GM12875 (cell line): Measurements from ENCODE around the gene ITGA2.

Experiments
- H3K4me3 ChIP-seq: one replicate; pipeline ENCODE4 v1.5.1; 2011; ENCODE audit warnings: low read depth, low read length, control low read depth
- CTCF ChIP-seq: IDR thresholded peaks from 2 replicates; pipeline ENCODE4 v1.5.1; 2011; ENCODE audit warnings: low read depth, mild to moderate bottlenecking, control low read depth, inconsistent platforms, low read length, moderate library complexity, borderline replicate concordance; ENCODE audit not compliant: insufficient read depth

Gene ITGA2

DNA sequence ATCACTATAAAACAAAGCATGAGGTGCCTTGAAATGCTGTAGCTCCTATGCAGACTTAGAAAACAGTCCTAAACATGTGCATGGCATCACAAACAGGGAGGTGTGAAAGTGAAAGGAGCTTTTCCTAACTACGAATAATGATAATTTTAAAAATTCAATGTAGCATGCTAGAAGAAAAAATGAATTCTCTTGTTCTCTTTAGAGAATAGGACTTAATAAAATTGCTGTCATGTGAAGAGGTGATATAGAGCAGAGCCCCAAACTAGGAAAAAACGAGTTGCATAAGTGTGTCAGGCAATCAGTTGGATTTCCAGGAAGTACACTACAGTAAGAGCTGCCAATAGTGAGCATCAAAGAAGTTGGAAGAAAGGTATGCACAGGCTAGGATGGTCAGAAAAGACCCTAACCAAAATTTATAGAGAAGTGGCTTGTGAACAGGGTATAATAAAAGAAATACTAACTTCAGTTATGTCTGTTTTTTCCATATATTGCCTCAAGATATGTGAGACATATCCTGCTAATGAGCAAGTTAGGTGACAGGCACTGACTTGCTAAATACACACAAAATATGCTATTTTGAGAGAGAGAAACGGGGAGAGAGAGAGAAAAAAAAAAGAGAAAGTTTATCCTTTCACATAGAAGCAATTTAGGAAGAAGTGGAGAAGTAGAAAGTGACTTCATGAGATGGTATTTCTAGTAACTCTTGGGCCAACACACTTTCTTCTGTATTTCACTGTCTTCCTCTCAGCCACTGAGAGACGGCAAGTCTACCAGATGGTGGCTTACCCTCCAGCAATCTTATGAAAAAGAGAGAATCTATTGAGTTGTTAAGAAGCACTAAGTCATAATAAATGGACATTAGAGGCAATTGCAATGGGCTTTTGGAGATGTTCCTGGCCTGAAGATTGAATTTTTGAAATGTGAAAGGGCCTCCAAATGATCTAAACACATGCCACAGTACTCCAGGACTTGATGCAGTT lies 18.0 kb downstream of the ITGA2 start:
- no peak for TF ChIP-seq CTCF
- H3K4me3 ChIP-seq = no peak overlapping the region

DNA sequence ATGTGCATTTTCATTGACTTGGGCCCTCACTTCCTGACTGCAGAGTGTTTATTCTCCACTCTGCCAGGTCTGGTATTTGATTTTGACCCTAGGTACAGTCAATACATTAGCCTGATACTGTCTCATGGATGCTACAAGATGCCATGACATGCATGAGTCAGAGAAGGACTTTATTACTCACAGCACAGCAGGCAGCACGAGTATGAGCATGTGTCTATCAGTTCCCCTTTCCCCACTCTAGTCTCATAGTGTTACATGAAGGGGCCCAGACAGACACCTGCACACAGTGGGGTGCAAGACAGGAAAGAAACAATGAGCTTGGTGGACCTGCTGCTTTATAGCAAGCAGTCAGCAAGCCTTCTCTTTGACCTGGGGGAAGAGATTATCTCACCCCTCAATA lies 19.6 kb downstream of the ITGA2 start:
- H3K4me3 ChIP-seq = no peak overlapping the region
- no peak for TF ChIP-seq CTCF

DNA sequence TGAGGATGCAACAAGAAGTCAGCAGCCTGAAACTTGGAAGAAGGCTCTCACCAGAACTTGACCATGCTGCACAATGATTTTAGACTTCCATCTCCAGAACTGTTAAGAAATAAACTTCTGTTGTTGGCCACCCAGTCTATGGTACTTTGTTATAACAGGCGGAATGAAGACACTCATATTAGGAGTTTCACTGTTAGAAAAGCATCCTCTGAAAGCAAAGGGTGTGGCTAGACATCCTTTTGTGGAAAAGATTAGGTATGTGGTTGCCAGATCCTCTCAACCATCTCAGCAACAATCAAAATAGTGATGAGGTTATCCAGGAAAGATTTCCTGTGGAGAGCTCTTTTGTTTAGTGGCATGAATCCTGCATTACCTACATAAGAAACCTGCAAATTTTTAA lies 20.7 kb downstream of the ITGA2 start:
- TF ChIP-seq CTCF = no peak
- no peak overlapping the region for H3K4me3 ChIP-seq

DNA sequence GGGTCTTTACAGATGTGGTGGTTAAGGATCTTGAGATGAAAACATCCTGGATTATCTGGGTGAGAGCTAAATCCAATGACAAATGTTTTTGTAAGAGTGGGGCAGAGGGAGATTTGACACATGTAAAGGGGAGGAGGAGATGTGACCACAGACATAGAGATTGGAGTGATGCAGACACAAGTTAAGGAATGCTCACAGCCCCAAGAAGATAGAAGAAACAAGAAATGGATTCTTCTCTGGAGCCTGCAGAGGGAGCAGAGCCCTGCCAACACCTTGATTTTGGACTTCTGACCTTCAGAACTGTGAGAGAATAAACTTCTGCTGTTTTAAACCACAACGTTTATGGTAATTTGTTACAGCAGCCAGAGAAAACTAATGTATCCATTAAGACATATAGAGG lies 21.7 kb downstream of the ITGA2 start:
- TF ChIP-seq CTCF = no peak
- no peak overlapping the region for H3K4me3 ChIP-seq

DNA sequence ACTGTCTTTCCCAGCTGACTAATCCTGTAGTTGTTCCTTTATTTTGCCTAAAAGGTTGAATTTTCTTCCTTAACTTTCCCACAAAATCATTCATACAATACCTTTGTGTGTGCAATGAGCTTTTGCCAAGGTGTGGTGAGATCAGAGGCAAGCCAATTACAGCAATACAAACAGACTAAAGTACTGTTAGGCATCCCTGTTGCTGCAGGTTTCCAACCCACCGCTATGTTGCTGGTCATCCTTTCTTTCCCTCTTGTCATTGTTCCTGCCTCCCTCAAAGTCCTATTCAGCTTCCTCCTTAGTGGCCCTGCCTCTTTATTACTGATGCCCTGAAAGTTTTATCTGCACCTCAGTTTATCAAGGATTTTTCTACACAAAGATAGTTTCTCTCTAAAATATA lies 22.1 kb downstream of the ITGA2 start:
- H3K4me3 ChIP-seq = no peak overlapping the region
- no peak for TF ChIP-seq CTCF

GRCh38 chr5:53013857-53014256 lies 24.7 kb downstream of the ITGA2 start:
- TF ChIP-seq CTCF = no peak

GRCh38 chr5:53017383-53017782 lies 28.2 kb downstream of the ITGA2 start:
- TF ChIP-seq CTCF = no peak

More at GRCh38 chr5:53013857-53014256, 24.7 kb downstream of the ITGA2 start:
- H3K4me3 ChIP-seq = no peak overlapping the region

More at GRCh38 chr5:53017383-53017782, 28.2 kb downstream of the ITGA2 start:
- H3K4me3 ChIP-seq = no peak overlapping the region
